Ishikawa (cell line): ENCODE data around the gene SEL1L3.

ENCODE experiments used
- CEBPB ChIP-seq: IDR thresholded peaks from 2 replicates; pipeline ENCODE4 v1.6.1; 2012
- CREB1 ChIP-seq: IDR thresholded peaks from 2 replicates; pipeline ENCODE4 v1.6.1; 2012; ENCODE audit warnings: low read depth
- EP300 ChIP-seq: IDR thresholded peaks from 2 replicates; pipeline ENCODE4 v1.6.1; 2012; ENCODE audit warnings: borderline replicate concordance
- RAD21 ChIP-seq: IDR thresholded peaks from 2 replicates; pipeline ENCODE4 v1.6.1; 2012; ENCODE audit warnings: low read depth
- TAF1 ChIP-seq: IDR thresholded peaks from 2 replicates; pipeline ENCODE4 v1.6.1; 2012; ENCODE audit warnings: low read depth, mild to moderate bottlenecking
- TCF12 ChIP-seq: IDR thresholded peaks from 2 replicates; pipeline ENCODE4 v1.6.1; 2012; ENCODE audit warnings: low read depth
- YY1 ChIP-seq: IDR thresholded peaks from 2 replicates; pipeline ENCODE4 v1.6.1; 2012; ENCODE audit warnings: low read depth

- TF ChIP-seq YY1 (no peak), TAF1 (no peak), CEBPB (no peak), EP300 (no peak), RAD21 (no peak), CREB1 (no peak), TCF12 (no peak)
Measured at GRCh38 chr4:25827373-25827772, 35.4 kb downstream of the SEL1L3 start.
